Naive thymus-derived CD8-positive, alpha-beta T cell (primary cell): ENCODE measurements around the gene IDE. TPM values are rescaled to one million over a fixed set of nuclear protein-coding genes. Genes with fewer than 3 reads are reported as not detected.
A peak's percentile ranks its signal among the peaks of the same experiment; 100 is the strongest.

Experiments used
- ATAC-seq, 2 donors: fragments of 150-1000 bp; cut with Tn5 transposase in 1 of 2; sonication (Bioruptor Pico), chemical (Tn5 transposase) in 1 of 2; 1 replicate in 1 of 2; 2 replicates in 1 of 2; pipeline ENCODE4 v1.10.0; 2021; ENCODE audit warnings: mild to moderate bottlenecking in 2 of 2, moderate library complexity in 2 of 2
- POLR2A ChIA-PET: fragments of 350-600 bp; sonication (Branson Sonifier 250); formaldehyde crosslinking; loops from one replicate; lab custom pipeline; 2021; ENCODE audit warnings: antibody characterized with exemption; lab: Charles Lee
- DNase-seq, 10 donors: peaks; one replicate each; pipeline versions ENCODE4 v3.0.0 to v3.0.0-alpha.2; 2020 to 2022
- H3K27ac Mint-ChIP-seq, 10 donors: one replicate each; pipeline ENCODE4 v1.8.0; 2020 to 2022; ENCODE audit warnings: mild to moderate bottlenecking in 10 of 10, mixed read lengths in 10 of 10, moderate library complexity in 4 of 10, inconsistent platforms in 1 of 10
- H3K27me3 Mint-ChIP-seq, 5 donors: one replicate each; pipeline ENCODE4 v1.8.0; 2021 to 2022; ENCODE audit warnings: mixed read lengths in 5 of 5
- H3K36me3 Mint-ChIP-seq, 3 donors: one replicate each; pipeline ENCODE4 v1.8.0; 2020 to 2022; ENCODE audit warnings: mixed read lengths in 3 of 3, mild to moderate bottlenecking in 2 of 3, inconsistent platforms in 1 of 3
- H3K4me1 Mint-ChIP-seq, 4 donors: one replicate each; pipeline ENCODE4 v1.8.0; 2021 to 2022; ENCODE audit warnings: mixed read lengths in 4 of 4
- H3K4me3 Mint-ChIP-seq, 10 donors: one replicate each; pipeline ENCODE4 v1.8.0; 2020 to 2022; ENCODE audit warnings: mild to moderate bottlenecking in 10 of 10, mixed read lengths in 10 of 10, moderate library complexity in 6 of 10, inconsistent platforms in 1 of 10
- H3K9me3 Mint-ChIP-seq, 9 donors: one replicate each; pipeline ENCODE4 v1.8.0; 2020 to 2022; ENCODE audit warnings: mixed read lengths in 9 of 9, mild to moderate bottlenecking in 3 of 9, inconsistent platforms in 1 of 9, moderate library complexity in 1 of 9
- polyA plus RNA-seq, 3 donors: library from polyadenylated mRNA; unstranded; fragments of 300-500 nt; fragmentation: Illumina TruSeq; gene quantifications; one replicate each; pipeline ENCODE4 v1.2.3, GENCODE V29; 2021
- total RNA-seq, 8 experiments: library from RNA in 2 of 8; stranded (reverse) in 2 of 8; gene quantifications; one replicate each; pipeline ENCODE4 v1.2.3 and lab custom pipeline; 2021 to 2026

Gene IDE
- total and polyA plus RNA-seq, 5 experiments from 2014 or later: 7.3 to 29.0 (median 11.2) TPM

DNA sequence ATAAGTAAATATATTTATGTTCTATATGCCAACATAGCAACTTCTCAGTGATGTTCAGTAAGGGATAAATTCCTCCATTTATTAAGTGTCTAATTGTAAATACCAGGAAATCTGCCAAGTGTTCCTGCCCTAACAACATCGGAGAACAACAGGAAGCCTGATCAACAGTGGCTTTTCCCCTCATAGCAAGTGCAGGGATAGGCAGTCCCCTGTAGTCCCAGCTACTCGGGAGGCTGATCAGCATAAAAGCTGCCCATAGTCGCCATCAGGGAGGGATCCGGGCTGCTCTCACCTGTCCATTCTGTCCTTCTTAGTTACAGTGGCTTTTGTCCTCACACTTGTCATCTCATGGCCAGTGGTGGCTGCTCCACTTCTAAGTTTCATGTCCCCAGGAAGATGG, 141.3 kb downstream of the IDE start:
- ATAC-seq: no peak
- Mint-ChIP-seq H3K4me3 (no peak overlapping the region), H3K9me3 (no peaks in the 10 kb centered on the region), H3K27me3 (no peaks in the 10 kb centered on the region), H3K4me1 (no peaks in the 10 kb centered on the region), H3K36me3 (no peaks in the 10 kb centered on the region), H3K27ac (peak overlapping the region in 1 of 10 donors; percentile 14)
- POLR2A ChIA-PET: no interaction called here
- no peak for DNase-seq

- peaks cover 0 to 3% (median 0%) of the 10 kb centered on the region in 5 donors for H3K27me3 Mint-ChIP-seq
- no peak overlapping the region for H3K27ac Mint-ChIP-seq
- DNase-seq (no peak), ATAC-seq (no peak)
- H3K4me1 Mint-ChIP-seq: no peaks in the 10 kb centered on the region
- POLR2A ChIA-PET: no interaction called here
- no peaks in the 10 kb centered on the region for H3K36me3 Mint-ChIP-seq
- no peak overlapping the region for H3K4me3 Mint-ChIP-seq
- no peaks in the 10 kb centered on the region for H3K9me3 Mint-ChIP-seq
These were observed 143.8 kb downstream of the IDE start for GRCh38 chr10:92430103-92430502.

DNA sequence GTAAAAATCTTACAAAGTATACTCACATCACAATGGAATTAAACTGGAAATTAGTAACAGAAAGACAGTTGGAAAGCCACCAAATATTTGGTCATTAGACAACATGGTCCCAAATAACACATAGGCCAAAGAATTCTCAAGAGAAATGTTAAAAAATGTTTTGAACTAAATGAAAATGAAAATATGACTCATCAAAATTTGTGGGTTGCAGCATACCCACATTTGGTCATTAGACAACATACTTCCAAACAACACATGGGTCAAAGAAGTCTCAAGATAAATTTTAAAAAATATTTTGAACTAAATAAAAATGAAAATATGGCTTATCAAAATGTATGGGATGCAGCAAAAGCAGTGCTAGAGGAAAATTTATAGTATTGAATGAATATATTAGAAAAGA, 152.3 kb downstream of the IDE start:
- POLR2A ChIA-PET: no interaction called here
- Mint-ChIP-seq H3K27me3 (peaks cover 26 to 49% (median 34%) of the 10 kb centered on the region in 5 donors), H3K4me3 (no peak overlapping the region), H3K36me3 (peaks cover 2 to 18% (median 6%) of the 10 kb centered on the region in 3 donors), H3K9me3 (peaks cover 0 to 41% (median 10%) of the 10 kb centered on the region in 9 donors), H3K27ac (no peak overlapping the region), H3K4me1 (peaks cover 1 to 6% (median 2%) of the 10 kb centered on the region in 4 donors)
- DNase-seq (no peak), ATAC-seq (no peak)

DNA sequence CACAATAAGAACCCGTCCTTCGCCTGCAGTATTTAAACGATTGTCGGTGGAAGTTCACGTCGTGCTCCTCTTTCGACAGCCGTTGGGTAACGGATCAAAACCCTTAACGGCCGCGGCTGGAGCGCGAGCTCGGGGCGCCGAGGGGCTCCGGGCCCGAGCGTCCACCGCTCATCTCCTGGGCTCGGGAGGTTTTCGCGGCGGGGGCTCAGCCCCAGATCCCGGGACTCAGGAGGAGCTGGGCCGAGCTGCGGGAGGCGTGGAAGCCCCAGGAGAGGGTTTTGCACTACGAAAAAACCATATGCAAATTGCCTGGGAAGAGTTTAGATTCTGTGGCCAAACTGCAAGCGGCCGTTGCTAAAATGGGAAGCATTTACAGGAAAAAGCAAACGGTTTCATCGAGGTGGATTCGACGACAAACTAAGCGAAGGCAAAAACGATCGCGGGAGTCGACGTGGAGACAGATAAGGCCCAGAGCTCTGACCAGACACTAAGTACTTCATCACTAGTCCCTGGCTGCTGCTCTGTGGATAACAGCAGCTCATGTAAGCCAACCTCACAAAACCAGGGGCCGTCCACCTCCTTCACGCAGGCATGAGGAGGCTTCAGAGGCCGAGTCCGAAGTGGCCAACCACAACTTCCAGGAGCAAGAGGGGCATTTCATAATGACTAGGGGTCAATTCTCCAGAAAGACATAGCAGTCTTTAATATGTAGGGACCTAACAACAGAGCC, 153.2 kb downstream of the IDE start:
- H3K9me3 Mint-ChIP-seq: peaks cover 0 to 48% (median 12%) of the 10 kb centered on the region in 9 donors
- peaks cover 1 to 6% (median 2%) of the 10 kb centered on the region in 4 donors for H3K4me1 Mint-ChIP-seq
- POLR2A ChIA-PET: no interaction called here
- peaks cover 2 to 24% (median 11%) of the 10 kb centered on the region in 3 donors for H3K36me3 Mint-ChIP-seq
- no peak overlapping the region for H3K27ac Mint-ChIP-seq
- no peak for DNase-seq
- peak overlapping the region in 5 of 10 donors; percentile 22 to 60 (median 33) for H3K4me3 Mint-ChIP-seq
- no peak for ATAC-seq
- peaks cover 29 to 57% (median 38%) of the 10 kb centered on the region in 5 donors for H3K27me3 Mint-ChIP-seq

- no peak overlapping the region for H3K27ac Mint-ChIP-seq
- H3K27me3 Mint-ChIP-seq: peaks cover 28 to 57% (median 38%) of the 10 kb centered on the region in 5 donors
- POLR2A ChIA-PET: no interaction called here
- DNase-seq (no peak), ATAC-seq (no peak)
- H3K4me3 Mint-ChIP-seq: peak overlapping the region in 5 of 10 donors; percentile 22 to 60 (median 33)
- peaks cover 0 to 48% (median 12%) of the 10 kb centered on the region in 9 donors for H3K9me3 Mint-ChIP-seq
- H3K4me1 Mint-ChIP-seq: peaks cover 1 to 6% (median 2%) of the 10 kb centered on the region in 4 donors
- H3K36me3 Mint-ChIP-seq: peaks cover 2 to 24% (median 11%) of the 10 kb centered on the region in 3 donors
These were observed 153.9 kb downstream of the IDE start for GRCh38 chr10:92419740-92420545.

GRCh38 chr10:92418891-92419290, 155.0 kb downstream of the IDE start:
- Mint-ChIP-seq H3K27ac (no peak overlapping the region), H3K27me3 (peaks cover 30 to 57% (median 38%) of the 10 kb centered on the region in 5 donors), H3K4me1 (peaks cover 1 to 6% (median 2%) of the 10 kb centered on the region in 4 donors), H3K4me3 (no peak overlapping the region), H3K9me3 (peaks cover 0 to 42% (median 12%) of the 10 kb centered on the region in 9 donors), H3K36me3 (peaks cover 2 to 24% (median 9%) of the 10 kb centered on the region in 3 donors)
- ATAC-seq (no peak), DNase-seq (no peak)
- POLR2A ChIA-PET: no interaction called here

GRCh38 chr10:92418221-92418620, 155.7 kb downstream of the IDE start:
- DNase-seq (no peak), ATAC-seq (no peak)
- Mint-ChIP-seq H3K27me3 (peaks cover 27 to 57% (median 38%) of the 10 kb centered on the region in 5 donors), H3K36me3 (peaks cover 2 to 24% (median 9%) of the 10 kb centered on the region in 3 donors), H3K4me1 (peaks cover 1 to 6% (median 2%) of the 10 kb centered on the region in 4 donors), H3K4me3 (no peak overlapping the region), H3K27ac (peak overlapping the region in 1 of 10 donors; percentile 56), H3K9me3 (peaks cover 0 to 36% (median 11%) of the 10 kb centered on the region in 9 donors)
- POLR2A ChIA-PET: no interaction called here

DNA sequence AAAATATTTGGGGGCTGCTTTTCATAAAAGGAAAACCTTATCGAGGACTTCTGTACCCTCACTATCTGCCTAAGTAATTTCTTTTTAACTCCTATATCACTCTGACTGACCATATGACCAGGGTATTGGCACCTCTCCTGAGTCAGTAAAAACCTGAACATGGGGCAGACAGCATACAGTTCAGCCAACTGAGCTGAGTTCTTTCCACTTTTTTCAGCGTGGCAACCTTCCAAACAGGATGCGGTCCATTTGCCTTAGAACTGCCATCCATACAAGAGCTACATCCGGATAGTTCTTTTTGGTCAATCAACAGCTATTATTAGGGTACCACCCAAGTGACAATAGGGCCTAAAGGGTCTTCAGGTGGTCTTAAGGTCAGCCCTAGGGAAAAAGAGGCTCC, 160.4 kb downstream of the IDE start:
- DNase-seq (no peak), ATAC-seq (no peak)
- Mint-ChIP-seq H3K4me1 (no peaks in the 10 kb centered on the region), H3K27me3 (peaks cover 16 to 28% (median 25%) of the 10 kb centered on the region in 5 donors), H3K4me3 (no peak overlapping the region), H3K9me3 (peaks cover 0 to 11% (median 4%) of the 10 kb centered on the region in 9 donors), H3K36me3 (peaks cover 0 to 6% (median 5%) of the 10 kb centered on the region in 3 donors), H3K27ac (no peak overlapping the region)
- POLR2A ChIA-PET: no interaction called here

DNA sequence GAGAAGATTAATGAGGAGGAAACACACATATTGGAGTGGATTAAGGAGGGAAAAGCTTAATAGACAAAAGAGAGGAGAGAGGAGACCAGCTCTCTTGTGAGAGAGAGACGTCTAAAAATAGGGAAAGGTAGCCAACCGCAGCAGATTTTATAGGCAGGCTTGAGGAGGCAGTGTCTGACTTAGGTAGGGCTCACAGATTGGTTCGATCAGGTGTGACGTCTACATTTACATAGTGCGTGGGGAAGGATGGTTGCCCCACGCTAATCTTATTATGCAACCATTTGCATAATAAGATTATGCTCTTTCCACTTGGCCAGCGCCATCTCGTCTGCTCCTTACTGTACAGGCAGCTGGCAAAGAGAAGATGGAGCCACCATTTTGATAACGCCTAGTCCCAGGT, 160.9 kb downstream of the IDE start:
- Mint-ChIP-seq H3K9me3 (peaks cover 0 to 11% (median 4%) of the 10 kb centered on the region in 9 donors), H3K36me3 (peaks cover 0 to 6% (median 5%) of the 10 kb centered on the region in 3 donors), H3K4me3 (no peak overlapping the region), H3K27me3 (peaks cover 14 to 25% (median 22%) of the 10 kb centered on the region in 5 donors), H3K27ac (no peak overlapping the region), H3K4me1 (no peaks in the 10 kb centered on the region)
- POLR2A ChIA-PET: no interaction called here
- no peak for DNase-seq
- no peak for ATAC-seq

DNA sequence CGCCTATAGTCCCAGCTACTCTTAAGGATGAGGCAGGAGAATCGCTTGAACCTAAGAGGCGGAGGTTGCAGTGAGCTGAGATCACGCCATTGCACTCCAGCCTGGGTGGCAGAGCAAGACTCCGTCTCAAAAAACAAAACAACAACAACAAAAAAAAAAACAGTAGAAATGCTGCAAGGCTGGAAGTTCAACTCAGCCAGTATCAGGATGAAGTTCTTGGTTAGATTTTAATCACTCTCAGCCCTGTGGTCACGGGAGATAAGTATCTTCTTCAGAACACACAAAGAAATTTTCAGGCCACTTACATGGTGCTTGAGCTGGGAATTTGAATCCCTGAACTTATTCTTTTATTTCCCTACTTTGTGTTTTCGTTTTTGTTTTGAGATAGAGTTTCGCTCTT, 162.5 kb downstream of the IDE start:
- H3K36me3 Mint-ChIP-seq: peaks cover 0 to 6% (median 5%) of the 10 kb centered on the region in 3 donors
- peaks cover 0 to 6% (median 4%) of the 10 kb centered on the region in 9 donors for H3K9me3 Mint-ChIP-seq
- no peaks in the 10 kb centered on the region for H3K4me1 Mint-ChIP-seq
- no peak for ATAC-seq
- H3K4me3 Mint-ChIP-seq: no peak overlapping the region
- DNase-seq: no peak
- H3K27ac Mint-ChIP-seq: no peak overlapping the region
- POLR2A ChIA-PET: no interaction called here
- peaks cover 8 to 16% (median 14%) of the 10 kb centered on the region in 5 donors for H3K27me3 Mint-ChIP-seq

DNA sequence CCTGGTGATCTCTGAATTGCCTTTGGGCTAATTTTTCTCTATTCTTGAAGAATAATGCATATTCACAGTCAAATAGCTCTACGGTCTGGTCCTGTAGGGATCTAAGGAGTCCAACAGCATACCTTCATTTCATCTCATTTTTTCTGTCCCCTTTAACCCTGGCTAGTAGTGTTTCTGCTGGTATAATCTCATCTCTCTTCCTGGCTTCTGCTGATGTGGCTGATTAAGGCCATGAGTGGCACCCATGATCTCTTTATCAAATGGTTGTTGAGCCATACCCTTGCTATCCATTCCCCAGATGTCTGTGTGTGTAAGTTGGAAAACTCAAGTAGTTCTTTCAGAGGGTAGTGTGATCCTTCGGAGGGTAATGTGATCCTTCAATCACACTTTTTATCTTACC, 163.4 kb downstream of the IDE start:
- DNase-seq: no peak
- Mint-ChIP-seq H3K4me1 (no peaks in the 10 kb centered on the region), H3K9me3 (peaks cover 0 to 1% (median 0%) of the 10 kb centered on the region in 9 donors), H3K4me3 (no peak overlapping the region), H3K36me3 (no peaks in the 10 kb centered on the region), H3K27me3 (peaks cover 4 to 12% (median 9%) of the 10 kb centered on the region in 5 donors), H3K27ac (no peak overlapping the region)
- ATAC-seq: no peak
- POLR2A ChIA-PET: no interaction called here

- no peaks in the 10 kb centered on the region for H3K36me3 Mint-ChIP-seq
- ATAC-seq: no peak
These were observed 165.9 kb downstream of the IDE start for GRCh38 chr10:92408017-92408361.

More at GRCh38 chr10:92408017-92408361, 165.9 kb downstream of the IDE start:
- DNase-seq: no peak
- Mint-ChIP-seq H3K4me1 (no peaks in the 10 kb centered on the region), H3K4me3 (no peak overlapping the region), H3K27me3 (peaks cover 4 to 9% (median 7%) of the 10 kb centered on the region in 5 donors), H3K27ac (no peak overlapping the region), H3K9me3 (no peaks in the 10 kb centered on the region)
- POLR2A ChIA-PET: no interaction called here
